ENCODE data around the gene ZNF425.

- no peak for TF ChIP-seq USF1 (IDR thresholded peaks at IDR 0.05)
- no peak for TF ChIP-seq CEBPB (IDR thresholded peaks at IDR 0.05)
- TF ChIP-seq RAD21 (IDR thresholded peaks at IDR 0.05; ENCODE audit: low read depth): no peak
- TF ChIP-seq MAX (IDR thresholded peaks at IDR 0.05): no peak
- TF ChIP-seq FOXM1 (IDR thresholded peaks at IDR 0.05; ENCODE audit: borderline replicate concordance, low read depth): no peak
- TF ChIP-seq TAF1 (IDR thresholded peaks at IDR 0.05; ENCODE audit: low read depth): no peak
- no peak for TF ChIP-seq TCF12 (IDR thresholded peaks at IDR 0.05; ENCODE audit: low read depth)
- TF ChIP-seq EP300 (IDR thresholded peaks at IDR 0.05; ENCODE audit: borderline replicate concordance): no peak
These were observed 30.8 kb upstream of the ZNF425 start for GRCh38 chr7:149156898-149157297.
